ENCODE data around the gene PHEX. TPM values are rescaled to one million over a fixed set of nuclear protein-coding genes. Genes with fewer than 3 reads are reported as not detected.

The PHEX gene
- total and polyA plus RNA-seq, 2 experiments from 2014 or later, result 0.05 to 0.21 TPM

GRCh38 chrX:22093550-22093949, 61.4 kb downstream of the PHEX start (continued):
- TF ChIP-seq ZNF462 (CRISPR knock-in tag; IDR thresholded peaks at IDR 0.05) (no peak), STAT1 (IDR thresholded peaks at IDR 0.05; ENCODE audit: unreplicated experiment) (no peak)

GRCh38 chrX:22095286-22095685, 63.2 kb downstream of the PHEX start:
- Histone ChIP-seq H3K36me3 (ENCODE audit: insufficient read depth) (no peaks in the 10 kb centered on the region), H3K4me1 (ENCODE audit: insufficient read depth) (peaks cover 6% of the 10 kb centered on the region), H3K4me3 (no peak overlapping the region), H2AFZ (no peak overlapping the region), H3K79me2 (replicated peaks; ENCODE audit: insufficient read depth) (no peaks in the 10 kb centered on the region), H3K27ac (ENCODE audit: low read depth) (no peak overlapping the region), H3K4me2 (no peak overlapping the region), H3F3A (replicated peaks; ENCODE audit: low read depth) (no peaks in the 10 kb centered on the region), H3K9me2 (ENCODE audit: insufficient read depth) (no peaks in the 10 kb centered on the region), H3K27me3 (ENCODE audit: insufficient read depth) (no peaks in the 10 kb centered on the region), H4K20me1 (replicated peaks; ENCODE audit: insufficient read depth) (no peaks in the 10 kb centered on the region)
- Mint-ChIP-seq H3K9me3 (no peaks in the 10 kb centered on the region), H3K27ac (no peak overlapping the region; the same call in 1 of the 2 replicates), H3K4me1 (peaks cover 9% of the 10 kb centered on the region; the same call in 2 of the 3 replicates), H3K27me3 (ENCODE audit: insufficient read depth, low read depth, poor library complexity) (no peaks in the 10 kb centered on the region), H3K36me3 (ENCODE audit: low read depth) (no peaks in the 10 kb centered on the region), H3K4me3 (no peak overlapping the region)
- ATAC-seq, result no peak
- DNase-seq (ENCODE audit: low spot score), result no peak
- TF ChIP-seq EZH2phosphoT487 (IDR thresholded peaks at IDR 0.05; ENCODE audit: unreplicated experiment), result no peak
- TF ChIP-seq POLR2AphosphoS5 (IDR thresholded peaks at IDR 0.05; ENCODE audit: low read depth), result no peak
- TF ChIP-seq, protein P1, sequence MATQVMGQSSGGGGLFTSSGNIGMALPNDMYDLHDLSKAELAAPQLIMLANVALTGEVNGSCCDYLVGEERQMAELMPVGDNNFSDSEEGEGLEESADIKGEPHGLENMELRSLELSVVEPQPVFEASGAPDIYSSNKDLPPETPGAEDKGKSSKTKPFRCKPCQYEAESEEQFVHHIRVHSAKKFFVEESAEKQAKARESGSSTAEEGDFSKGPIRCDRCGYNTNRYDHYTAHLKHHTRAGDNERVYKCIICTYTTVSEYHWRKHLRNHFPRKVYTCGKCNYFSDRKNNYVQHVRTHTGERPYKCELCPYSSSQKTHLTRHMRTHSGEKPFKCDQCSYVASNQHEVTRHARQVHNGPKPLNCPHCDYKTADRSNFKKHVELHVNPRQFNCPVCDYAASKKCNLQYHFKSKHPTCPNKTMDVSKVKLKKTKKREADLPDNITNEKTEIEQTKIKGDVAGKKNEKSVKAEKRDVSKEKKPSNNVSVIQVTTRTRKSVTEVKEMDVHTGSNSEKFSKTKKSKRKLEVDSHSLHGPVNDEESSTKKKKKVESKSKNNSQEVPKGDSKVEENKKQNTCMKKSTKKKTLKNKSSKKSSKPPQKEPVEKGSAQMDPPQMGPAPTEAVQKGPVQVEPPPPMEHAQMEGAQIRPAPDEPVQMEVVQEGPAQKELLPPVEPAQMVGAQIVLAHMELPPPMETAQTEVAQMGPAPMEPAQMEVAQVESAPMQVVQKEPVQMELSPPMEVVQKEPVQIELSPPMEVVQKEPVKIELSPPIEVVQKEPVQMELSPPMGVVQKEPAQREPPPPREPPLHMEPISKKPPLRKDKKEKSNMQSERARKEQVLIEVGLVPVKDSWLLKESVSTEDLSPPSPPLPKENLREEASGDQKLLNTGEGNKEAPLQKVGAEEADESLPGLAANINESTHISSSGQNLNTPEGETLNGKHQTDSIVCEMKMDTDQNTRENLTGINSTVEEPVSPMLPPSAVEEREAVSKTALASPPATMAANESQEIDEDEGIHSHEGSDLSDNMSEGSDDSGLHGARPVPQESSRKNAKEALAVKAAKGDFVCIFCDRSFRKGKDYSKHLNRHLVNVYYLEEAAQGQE (IDR thresholded peaks at IDR 0.05; ENCODE audit: unreplicated experiment), result no peak
- TF ChIP-seq EZH2 (IDR thresholded peaks at IDR 0.05; ENCODE audit: low read depth, unreplicated experiment), result no peak
- no peak for TF ChIP-seq ETS1 (IDR thresholded peaks at IDR 0.05)
- TF ChIP-seq, protein P2, sequence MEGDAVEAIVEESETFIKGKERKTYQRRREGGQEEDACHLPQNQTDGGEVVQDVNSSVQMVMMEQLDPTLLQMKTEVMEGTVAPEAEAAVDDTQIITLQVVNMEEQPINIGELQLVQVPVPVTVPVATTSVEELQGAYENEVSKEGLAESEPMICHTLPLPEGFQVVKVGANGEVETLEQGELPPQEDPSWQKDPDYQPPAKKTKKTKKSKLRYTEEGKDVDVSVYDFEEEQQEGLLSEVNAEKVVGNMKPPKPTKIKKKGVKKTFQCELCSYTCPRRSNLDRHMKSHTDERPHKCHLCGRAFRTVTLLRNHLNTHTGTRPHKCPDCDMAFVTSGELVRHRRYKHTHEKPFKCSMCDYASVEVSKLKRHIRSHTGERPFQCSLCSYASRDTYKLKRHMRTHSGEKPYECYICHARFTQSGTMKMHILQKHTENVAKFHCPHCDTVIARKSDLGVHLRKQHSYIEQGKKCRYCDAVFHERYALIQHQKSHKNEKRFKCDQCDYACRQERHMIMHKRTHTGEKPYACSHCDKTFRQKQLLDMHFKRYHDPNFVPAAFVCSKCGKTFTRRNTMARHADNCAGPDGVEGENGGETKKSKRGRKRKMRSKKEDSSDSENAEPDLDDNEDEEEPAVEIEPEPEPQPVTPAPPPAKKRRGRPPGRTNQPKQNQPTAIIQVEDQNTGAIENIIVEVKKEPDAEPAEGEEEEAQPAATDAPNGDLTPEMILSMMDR (conservative IDR thresholded peaks at IDR 0.05; ENCODE audit: low read depth in 2 of 2), result no peak
- no peak for TF ChIP-seq JUNB (IDR thresholded peaks at IDR 0.05; ENCODE audit: unreplicated experiment)
- TF ChIP-seq NANOG (IDR thresholded peaks at IDR 0.05; ENCODE audit: borderline replicate concordance), result no peak
- no peak for TF ChIP-seq ZNF114 (CRISPR knock-in tag; IDR thresholded peaks at IDR 0.05)
- no peak for TF ChIP-seq ZNF331 (CRISPR knock-in tag; IDR thresholded peaks at IDR 0.05; ENCODE audit: low read depth)
- TF ChIP-seq STAT1 (IDR thresholded peaks at IDR 0.05; ENCODE audit: unreplicated experiment), result no peak
- TF ChIP-seq CREB1 (CRISPR knock-in tag; IDR thresholded peaks at IDR 0.05; ENCODE audit: low read depth), result no peak
